ENCODE measurements around the gene PROX1.

Gene PROX1

GRCh38 chr1:214002472-214002871 is 14.7 kb downstream of the PROX1 start:
- DNase-seq = no peak

GRCh38 chr1:214003233-214003632 is 15.5 kb downstream of the PROX1 start:
- no peak for DNase-seq

- no peak for DNase-seq
These were observed 16.2 kb downstream of the PROX1 start for GRCh38 chr1:214004014-214004413.

GRCh38 chr1:214004795-214005194 is 17.0 kb downstream of the PROX1 start:
- no peak for DNase-seq

- DNase-seq = no peak
These were observed 17.9 kb downstream of the PROX1 start for GRCh38 chr1:214005708-214006107.

DNA sequence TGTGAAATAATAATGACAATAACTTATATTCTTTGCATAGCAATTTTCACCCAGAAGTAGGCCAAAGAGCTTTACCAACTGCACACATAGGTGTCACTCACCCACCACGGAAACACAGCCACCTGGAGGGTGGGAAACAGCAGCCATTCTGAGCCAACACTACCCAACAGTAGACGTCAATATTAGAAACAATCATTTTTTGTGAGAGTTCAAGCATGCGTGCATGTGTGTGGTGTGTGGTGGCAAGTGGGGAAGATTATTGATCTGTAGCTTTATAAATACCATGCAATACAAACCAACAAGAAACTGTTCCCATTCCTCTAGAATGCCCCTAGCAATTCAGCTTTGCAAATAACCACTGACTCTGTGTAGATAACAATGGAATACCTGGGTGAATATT is 19.1 kb downstream of the PROX1 start:
- DNase-seq = no peak

DNA sequence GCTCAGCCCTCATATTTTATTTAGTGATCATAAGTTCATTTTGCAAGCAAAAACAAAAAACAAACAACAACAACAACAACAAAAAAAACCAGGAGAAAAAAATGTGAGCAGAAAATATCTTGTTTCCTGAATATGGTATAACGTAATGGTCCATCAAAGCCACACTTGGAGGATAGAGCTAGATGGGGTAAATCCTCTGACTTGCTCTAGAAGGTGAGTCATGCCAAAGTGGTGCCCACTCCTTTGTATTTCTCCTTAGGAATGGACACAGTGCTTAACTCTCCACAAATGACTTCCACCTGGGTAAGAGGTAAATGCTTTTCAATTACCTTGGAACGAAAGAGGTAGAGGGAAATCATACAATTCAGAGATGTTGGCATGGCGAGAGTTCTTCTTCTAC is 20.6 kb downstream of the PROX1 start:
- no peak for DNase-seq

DNA sequence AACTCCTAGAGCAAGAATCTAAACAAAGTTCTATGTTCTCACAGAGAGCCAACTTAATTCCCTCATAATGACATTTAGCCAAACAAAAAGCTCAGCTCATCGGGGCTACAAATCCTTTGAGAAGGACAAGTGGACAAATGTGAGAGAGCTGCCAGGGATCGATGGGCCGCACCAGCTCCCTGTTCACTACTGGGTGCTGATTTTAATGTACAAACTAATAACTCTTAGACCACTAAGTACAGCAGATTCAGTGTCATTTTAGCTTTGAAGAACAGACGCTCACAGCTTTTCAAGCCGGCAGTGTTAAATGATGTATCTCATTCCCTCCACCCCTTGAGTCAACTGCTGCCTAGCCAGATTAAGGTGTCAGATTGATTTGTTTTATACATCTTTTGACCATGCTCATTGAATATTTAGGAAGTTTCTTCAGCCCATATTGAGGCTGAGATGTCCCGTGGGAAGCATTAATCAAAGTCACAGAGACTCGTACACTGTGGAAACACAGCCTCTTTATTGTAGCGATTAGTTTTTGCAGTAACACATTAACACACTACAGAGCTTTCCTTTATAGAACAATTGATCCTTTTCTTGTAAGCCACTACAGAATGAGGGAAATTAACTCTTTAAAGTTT is 21.1 kb downstream of the PROX1 start:
- DNase-seq = no peak

- DNase-seq = no peak
These were observed 21.8 kb downstream of the PROX1 start for GRCh38 chr1:214009423-214010196.

DNA sequence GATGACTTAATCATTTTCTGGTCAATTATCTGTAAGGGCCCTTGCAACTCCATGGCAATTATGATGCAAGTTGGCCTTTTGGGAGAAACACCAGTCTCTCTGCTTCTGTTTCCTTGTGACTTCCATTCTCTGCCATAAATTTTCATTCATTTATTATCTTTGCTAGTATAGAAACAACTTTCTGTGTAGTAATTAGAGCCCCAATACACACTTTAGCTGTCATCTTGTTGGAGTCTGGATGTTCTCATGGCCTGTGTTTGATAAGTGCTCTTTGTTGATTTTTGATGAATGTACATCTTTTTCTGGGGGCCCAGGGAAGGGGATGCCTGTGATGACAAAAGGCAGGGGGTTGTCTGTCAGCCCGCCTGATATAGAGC is 22.4 kb downstream of the PROX1 start:
- DNase-seq = no peak

DNA sequence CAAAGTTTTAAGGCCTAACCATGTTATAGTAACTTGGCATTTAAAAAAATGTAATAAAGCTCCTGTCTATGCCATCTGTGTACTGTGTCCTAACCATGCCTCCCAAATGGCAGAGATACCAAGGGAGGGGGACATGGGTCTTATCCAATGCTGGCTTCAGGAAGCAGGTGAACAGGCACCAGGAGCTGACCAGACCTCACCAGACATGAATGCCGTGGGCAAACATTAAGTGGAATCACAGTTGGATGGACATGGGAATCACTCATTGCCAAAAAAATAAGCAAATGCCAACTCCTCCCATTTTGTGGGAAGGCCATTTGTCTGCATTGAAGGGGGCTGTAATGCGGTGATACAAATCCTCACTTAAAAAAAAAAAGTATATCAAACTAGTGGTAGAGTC is 22.9 kb downstream of the PROX1 start:
- no peak for DNase-seq

DNA sequence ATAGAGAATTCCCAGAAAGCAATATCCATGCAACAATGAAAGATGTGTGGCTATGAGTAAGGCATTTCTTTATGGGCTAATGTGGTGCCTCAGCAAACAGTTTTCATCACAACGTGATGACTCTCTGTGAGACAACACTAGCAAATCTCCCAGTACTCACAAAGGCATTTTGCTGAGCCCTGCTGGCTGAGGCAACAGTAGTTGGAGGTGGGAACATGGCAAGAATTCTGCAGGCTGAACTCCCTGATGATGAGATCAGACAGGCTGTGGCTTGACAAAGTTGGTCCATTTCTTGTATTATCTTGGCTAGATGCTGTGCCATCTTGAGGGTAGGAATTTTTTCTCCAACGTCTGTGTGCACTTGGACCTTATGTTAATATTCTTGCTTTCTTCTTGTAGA is 24.6 kb downstream of the PROX1 start:
- no peak for DNase-seq

DNA sequence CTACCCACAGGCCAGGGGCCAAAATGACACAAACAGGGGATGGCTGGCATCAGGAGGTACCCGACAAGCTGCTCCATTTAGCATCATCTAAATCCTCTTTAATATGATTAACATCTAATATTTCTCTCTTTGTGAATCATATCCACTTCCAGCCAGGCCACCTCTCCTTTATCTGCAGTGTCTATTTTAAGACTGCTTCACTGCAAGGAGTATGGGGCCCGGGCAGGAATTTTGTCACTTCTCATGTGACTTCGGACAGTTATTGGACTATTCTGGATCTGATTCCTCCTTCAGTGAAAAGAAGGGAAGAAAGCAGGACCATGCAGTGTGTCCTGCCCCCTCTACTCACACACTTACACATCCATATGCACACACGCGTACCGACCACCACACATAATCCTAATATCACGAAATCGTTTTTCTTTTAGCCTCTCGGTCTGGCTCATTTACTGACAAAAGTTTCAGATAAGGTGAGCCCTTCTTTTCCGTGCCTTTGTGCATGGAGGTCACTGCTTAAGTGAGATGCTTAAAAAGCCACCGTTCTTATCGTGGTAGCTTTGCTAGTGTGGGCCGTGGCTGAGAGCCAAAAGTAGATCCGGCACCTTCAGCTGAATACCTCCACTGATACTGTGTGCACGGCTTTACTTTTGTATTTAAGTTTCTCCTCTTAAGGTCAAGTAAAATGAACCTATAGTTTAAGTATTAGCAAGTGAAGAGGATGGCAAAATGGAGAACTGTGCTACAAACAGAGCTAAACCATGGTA is 26.0 kb downstream of the PROX1 start:
- no peak for DNase-seq

DNA sequence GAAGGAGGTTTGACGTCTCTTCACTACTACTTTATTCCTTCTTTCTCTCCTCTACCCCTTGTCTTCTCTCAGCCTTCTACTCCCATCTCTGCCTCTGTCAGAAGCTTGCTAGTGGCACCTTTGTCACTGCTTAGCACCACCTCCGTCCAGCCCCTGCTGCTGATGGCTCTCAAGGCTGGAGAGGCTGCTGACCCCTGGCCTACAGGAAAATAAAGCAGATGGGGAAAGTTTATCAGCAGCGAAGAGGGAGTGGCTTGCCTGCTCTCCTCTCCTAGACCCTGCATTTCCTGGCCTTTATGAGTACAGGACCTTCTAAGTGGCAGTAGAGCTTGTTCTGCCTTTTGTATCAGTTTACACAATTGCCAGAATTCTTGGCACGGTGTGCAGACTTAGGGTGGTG is 27.0 kb downstream of the PROX1 start:
- DNase-seq = no peak

GRCh38 chr1:214017191-214017982 is 29.6 kb downstream of the PROX1 start:
- no peak for DNase-seq

GRCh38 chr1:214018386-214019268 is 30.9 kb downstream of the PROX1 start:
- DNase-seq = no peak

DNA sequence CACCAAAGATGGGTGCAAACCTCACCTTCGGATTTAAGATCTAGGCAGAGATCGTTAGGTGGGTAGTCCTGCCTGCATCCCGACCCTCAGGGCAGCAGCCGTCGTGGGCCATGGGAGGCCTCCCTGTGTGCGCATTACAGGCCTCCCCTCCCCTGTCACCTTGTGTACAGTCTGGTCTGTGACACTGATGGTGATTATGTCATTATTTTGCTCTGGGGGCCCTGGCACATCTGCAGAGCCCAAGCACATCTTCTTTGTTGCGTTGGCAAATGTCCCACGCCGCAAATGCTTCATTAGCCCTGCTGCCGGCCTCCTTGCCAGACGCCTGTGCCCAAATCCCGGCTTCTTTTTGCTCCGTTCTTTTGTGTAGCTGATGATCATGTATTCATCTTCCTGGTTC is 31.7 kb downstream of the PROX1 start:
- DNase-seq = no peak

DNA sequence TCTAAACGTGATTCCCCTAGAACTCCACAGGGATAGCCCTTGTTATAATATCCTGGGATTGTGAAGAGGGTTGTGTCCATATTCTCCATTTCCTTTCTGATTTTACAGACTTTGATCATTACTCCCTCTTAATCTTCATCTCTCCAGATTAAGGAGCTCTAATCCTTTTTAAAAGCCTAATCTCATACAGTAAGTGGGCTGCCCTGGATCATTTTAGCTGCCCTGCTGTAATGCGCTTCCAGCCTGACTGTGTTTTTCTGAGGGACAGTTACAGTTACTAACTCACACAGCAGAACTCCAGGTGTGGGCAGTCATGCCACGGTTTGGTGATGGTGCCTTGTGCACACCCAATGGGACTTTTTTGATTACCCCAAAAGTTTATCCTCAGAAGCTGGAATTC is 33.5 kb downstream of the PROX1 start:
- no peak for DNase-seq

DNA sequence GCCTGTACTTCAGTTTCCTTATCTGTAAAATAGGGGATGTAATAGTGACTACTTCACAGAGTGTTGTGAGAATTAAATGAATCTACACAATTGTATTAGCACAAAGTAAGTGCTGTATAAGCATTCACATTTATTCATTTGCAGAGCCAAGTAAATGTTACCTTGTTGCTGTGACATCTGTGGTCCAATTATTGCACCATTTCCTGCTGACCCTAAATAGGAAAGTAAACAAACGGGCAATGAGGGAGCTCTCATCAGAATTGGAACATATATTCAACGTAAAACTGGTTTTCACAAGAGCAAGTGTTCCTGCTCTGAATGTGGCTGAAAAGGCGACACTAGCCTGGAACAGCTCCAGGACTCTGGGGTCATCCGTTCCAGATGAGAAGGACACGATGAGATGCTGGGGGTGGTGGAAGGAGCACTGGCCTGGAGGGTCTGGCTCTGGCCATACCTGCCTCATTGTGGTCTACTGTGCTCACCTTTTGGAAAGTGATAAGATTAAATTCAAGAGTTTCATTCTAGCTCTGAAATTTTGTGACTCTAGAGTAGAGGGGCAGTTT is 34.5 kb downstream of the PROX1 start:
- DNase-seq = no peak

DNA sequence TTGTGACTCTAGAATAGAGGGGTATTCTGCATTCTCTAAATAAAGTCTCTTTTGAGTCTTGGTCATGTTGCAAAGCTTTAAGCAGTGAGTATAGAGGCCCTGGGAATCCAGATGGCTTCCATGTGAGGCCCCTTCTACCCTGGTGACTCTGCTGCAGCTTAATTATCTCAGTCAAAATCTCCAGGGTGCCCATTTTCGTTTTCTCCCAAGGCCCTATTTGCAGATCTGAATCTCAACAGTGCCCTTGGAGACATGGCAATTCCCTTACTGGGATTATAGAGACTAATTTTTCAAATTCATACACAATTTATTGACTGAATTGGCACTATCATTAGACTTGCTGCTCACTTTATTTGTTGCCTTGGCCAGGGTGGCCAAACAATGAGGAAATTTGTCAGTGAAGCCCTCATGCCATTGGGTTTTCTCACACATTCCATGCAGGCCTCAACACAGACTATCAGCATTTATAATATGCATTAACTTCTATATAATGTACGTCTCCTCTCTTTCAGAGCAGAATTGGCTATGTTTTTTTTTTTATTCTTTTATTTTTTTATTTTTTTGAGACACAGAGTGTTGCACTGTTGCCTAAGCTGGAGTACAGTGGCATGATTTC is 35.1 kb downstream of the PROX1 start:
- no peak for DNase-seq

GRCh38 chr1:214026985-214027384 is 39.2 kb downstream of the PROX1 start:
- DNase-seq = no peak
